Upper lobe of left lung (tissue), 4 donors: ENCODE measurements around the gene LRRFIP1.

ENCODE experiments used
- EP300 ChIP-seq, 4 donors: sonication (generic); formaldehyde crosslinking; IDR thresholded peaks; one replicate each; pipeline ENCODE4 v1.5.1; 2017; ENCODE audit warnings: antibody characterized with exemption in 4 of 4, control low read depth in 2 of 4
- POLR2A ChIP-seq, 4 donors: fragments of 450-650 bp; IDR thresholded peaks; one replicate each; pipeline ENCODE4 v1.5.1; 2016 to 2017; ENCODE audit warnings: antibody characterized with exemption in 4 of 4, mild to moderate bottlenecking in 2 of 4
- POLR2AphosphoS5 ChIP-seq, 2 donors: sonication (generic); formaldehyde crosslinking; IDR thresholded peaks; one replicate each; pipeline ENCODE4 v1.5.1; 2017; ENCODE audit warnings: antibody characterized with exemption in 2 of 2
- TF ChIP-seq, protein P1 (sequence below), 6 experiments: fragments of 450-650 bp in 4 of 6; fragments of 200-600 bp in 2 of 6; sonication (generic) in 2 of 6; IDR thresholded peaks; one replicate each; pipeline ENCODE4 v1.5.1; 2016 to 2019; ENCODE audit warnings: antibody characterized with exemption in 6 of 6

GRCh38 chr2:237688081-237688480 is 60.7 kb downstream of the LRRFIP1 start:
- TF ChIP-seq, protein P1, sequence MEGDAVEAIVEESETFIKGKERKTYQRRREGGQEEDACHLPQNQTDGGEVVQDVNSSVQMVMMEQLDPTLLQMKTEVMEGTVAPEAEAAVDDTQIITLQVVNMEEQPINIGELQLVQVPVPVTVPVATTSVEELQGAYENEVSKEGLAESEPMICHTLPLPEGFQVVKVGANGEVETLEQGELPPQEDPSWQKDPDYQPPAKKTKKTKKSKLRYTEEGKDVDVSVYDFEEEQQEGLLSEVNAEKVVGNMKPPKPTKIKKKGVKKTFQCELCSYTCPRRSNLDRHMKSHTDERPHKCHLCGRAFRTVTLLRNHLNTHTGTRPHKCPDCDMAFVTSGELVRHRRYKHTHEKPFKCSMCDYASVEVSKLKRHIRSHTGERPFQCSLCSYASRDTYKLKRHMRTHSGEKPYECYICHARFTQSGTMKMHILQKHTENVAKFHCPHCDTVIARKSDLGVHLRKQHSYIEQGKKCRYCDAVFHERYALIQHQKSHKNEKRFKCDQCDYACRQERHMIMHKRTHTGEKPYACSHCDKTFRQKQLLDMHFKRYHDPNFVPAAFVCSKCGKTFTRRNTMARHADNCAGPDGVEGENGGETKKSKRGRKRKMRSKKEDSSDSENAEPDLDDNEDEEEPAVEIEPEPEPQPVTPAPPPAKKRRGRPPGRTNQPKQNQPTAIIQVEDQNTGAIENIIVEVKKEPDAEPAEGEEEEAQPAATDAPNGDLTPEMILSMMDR (IDR thresholded peaks at IDR 0.05): no peak
- TF ChIP-seq POLR2AphosphoS5 (IDR thresholded peaks at IDR 0.05): no peak
- peak in 1 of 4 donors; percentile 3 for TF ChIP-seq POLR2A (IDR thresholded peaks at IDR 0.05)
- no peak for TF ChIP-seq EP300 (IDR thresholded peaks at IDR 0.05)
